ENCODE measurements around the gene B3GNT7. TPM values are rescaled to one million over a fixed set of nuclear protein-coding genes. Genes with fewer than 3 reads are reported as not detected.
A peak's percentile ranks its signal among the peaks of the same experiment; 100 is the strongest.

Gene B3GNT7
- total and polyA plus RNA-seq, 2 of the 8 experiments (the other 6 are each of a cell fraction or from before 2014, with no cell fraction given): 26.4 to 73.1 TPM

GRCh38 chr2:231412618-231412963 lies 17.1 kb downstream of the B3GNT7 start:
- Histone ChIP-seq H4K8ac (ENCODE audit: extremely low read depth, insufficient read depth, low read length) (peak overlapping the region; percentile 16; the same call in 1 of the 2 replicates), H3K4me1 (replicated peaks in 1 of 4; ENCODE audit: control insufficient read depth in 3 of 4, insufficient read depth in 4 of 4, low read length in 3 of 4) (peaks cover 14 to 29% (median 20%) of the 10 kb centered on the region in 4 experiments), H2BK15ac (ENCODE audit: low read length) (peak overlapping the region; percentile 98; the same call in 1 of the 2 replicates), H4K5ac (ENCODE audit: insufficient read length, low read depth, low read length) (peak overlapping the region; percentile 41), H2BK5ac (ENCODE audit: low read depth, low read length) (peak overlapping the region; percentile 62; the same call in 1 of the 2 replicates), H3K56ac (replicated peaks; ENCODE audit: insufficient read length, low read depth, low read length) (no peak overlapping the region), H3K23me2 (ENCODE audit: low read depth, low read length) (no peaks in the 10 kb centered on the region; the same call in 1 of the 2 replicates), H3K9ac (replicated peaks in 1 of 4; ENCODE audit: extremely low read depth in 1 of 4, low read depth in 3 of 4, low read length in 3 of 4) (peak overlapping the region in 2 of 4 experiments; percentile 10 to 34; a peak in 2 of 7 replicates), H3K4me2 (ENCODE audit: insufficient read depth in 1 of 2, low read depth in 2 of 2, low read length in 2 of 2) (peak overlapping the region; percentile 55 to 72; a peak in 3 of 4 replicates), H3K14ac (ENCODE audit: insufficient read length) (no peak overlapping the region), H2BK20ac (ENCODE audit: low read length) (peak overlapping the region; percentile 48; the same call in 1 of the 2 replicates), H2BK12ac (ENCODE audit: low read depth, low read length) (peak overlapping the region; percentile 99; the same call in 1 of the 2 replicates), H3K4ac (replicated peaks; ENCODE audit: insufficient read length, low read depth, low read length) (no peak overlapping the region), H3K79me1 (ENCODE audit: low read depth, low read length) (no peaks in the 10 kb centered on the region), H2AK5ac (ENCODE audit: low read depth, low read length) (no peak overlapping the region), H4K20me1 (replicated peaks in 1 of 2; ENCODE audit: control insufficient read depth in 1 of 2, insufficient read depth in 2 of 2, low read length in 2 of 2) (no peaks in the 10 kb centered on the region), H3K4me3 (ENCODE audit: extremely low read depth in 1 of 4, insufficient read depth in 2 of 4, low read depth in 3 of 4, low read length in 4 of 4) (peak overlapping the region in 1 of 4 experiments; percentile 62; a peak in 2 of 8 replicates), H3K27me3 (replicated peaks in 1 of 4; ENCODE audit: control insufficient read depth in 3 of 4, extremely low read depth in 1 of 4, insufficient read depth in 3 of 4, low read length in 3 of 4) (no peaks in the 10 kb centered on the region), H3K23ac (ENCODE audit: insufficient read length) (no peak overlapping the region), H3K27ac (ENCODE audit: low read depth, low read length) (no peak overlapping the region), H3K79me2 (ENCODE audit: control insufficient read depth in 1 of 2, insufficient read depth in 2 of 2, low read length in 2 of 2) (no peaks in the 10 kb centered on the region), H3K18ac (ENCODE audit: extremely low read depth, low read length) (peak overlapping the region; percentile 93), H2BK120ac (replicated peaks; ENCODE audit: low read depth, low read length) (peak overlapping the region; percentile 81), H3K36me3 (ENCODE audit: control insufficient read depth in 2 of 4, insufficient read depth in 4 of 4, low read length in 3 of 4) (no peaks in the 10 kb centered on the region), H4K91ac (replicated peaks; ENCODE audit: insufficient read length, low read length) (peak overlapping the region; percentile 28), H2AFZ (ENCODE audit: low read length) (0 out of 2 replicates have a peak overlapping the region, but pooled peaks have one; percentile 54), H3K9me3 (ENCODE audit: insufficient read depth in 2 of 2, low read depth in 1 of 2, low read length in 1 of 2) (no peaks in the 10 kb centered on the region; a peak in 1 of 4 replicates)
- WGBS, 2 experiments (ENCODE audit: extremely low coverage in 1 of 2, insufficient coverage in 1 of 2, insufficient read length in 1 of 2, insufficient replicate concordance in 2 of 2, low coverage in 1 of 2, low lambda C conversion rate in 2 of 2, missing lambda C conversion rate in 1 of 2): 49% methylated on average over 9 of the region's 9 CpGs; no CpG with 5 or more reads in 1 of the 2 experiments
- DNase-seq (ENCODE audit: low read depth in 1 of 2, low spot score in 2 of 2) (no peak), FAIRE-seq (no peak)
- POLR2A ChIA-PET (ENCODE audit: partially characterized antibody): interaction anchor here (0.7 to 20.1 kb wide), 14 partner anchors 10 to 356 kb away, joined by 3 to 235 read pairs (median 4); partner anchors contain the start of genes NCL and PSMD1
- CTCF ChIA-PET (ENCODE audit: partially characterized antibody): interaction anchor here (0.6 to 32.5 kb wide), 36 partner anchors 5 to 309 kb away, joined by 3 to 617 read pairs (median 4); partner anchors contain the start of gene B3GNT7
- TF ChIP-seq FOSL1 (IDR thresholded peaks at IDR 0.05; ENCODE audit: insufficient read depth, low read depth, low read length) (no peak), PHF8 (conservative IDR thresholded peaks at IDR 0.05; ENCODE audit: low read depth, low read length) (no peak), EZH2 (IDR thresholded peaks at IDR 0.05; ENCODE audit: low read depth, low read length, severe bottlenecking) (no peak), E2F6 (IDR thresholded peaks at IDR 0.05) (0 out of 2 replicates have a peak, but pooled peaks have one; percentile 2)
